GM23338 (cell line): Measurements from ENCODE around the gene MED12L.

Experiments
- CTCF ChIP-seq, 2 experiments: fragments of 200-600 bp in 1 of 2; sonication (generic) in 1 of 2; conservative IDR thresholded peaks; 2 replicates each; pipeline versions ENCODE4 v1.5.1 to v1.6.1; 2016 to 2017; ENCODE audit warnings: antibody characterized with exemption in 2 of 2, low read depth in 2 of 2, mild to moderate bottlenecking in 2 of 2, moderate library complexity in 1 of 2
- EZH2phosphoT487 ChIP-seq: fragments of 200-600 bp; sonication (generic); IDR thresholded peaks from one replicate; pipeline ENCODE4 v1.8.1; 2018; ENCODE audit warnings: antibody characterized with exemption; ENCODE audit not compliant: unreplicated experiment
- POLR2AphosphoS5 ChIP-seq: IDR thresholded peaks from 2 replicates; pipeline ENCODE4 v1.6.1; 2016; ENCODE audit warnings: antibody characterized with exemption, low read depth

GRCh38 chr3:151330899-151331298 is 245.4 kb downstream of the MED12L start:
- no peak for TF ChIP-seq EZH2phosphoT487
- TF ChIP-seq CTCF (conservative IDR thresholded peaks at IDR 0.05; ENCODE audit: low read depth in 2 of 2) = no peak
- TF ChIP-seq POLR2AphosphoS5 = no peak
